Brain microvascular endothelial cell (primary cell): ENCODE results near the gene ATP6V0D1.

Experiments used
- DNase-seq: peaks from one replicate; pipeline ENCODE4 v3.0.0-alpha.2; 2020
- H3K27ac ChIP-seq: fragments of 250-450 bp; sonication (Bioruptor Pico); 2 replicates; pipeline ENCODE4 v1.5.1; 2020; ENCODE audit warnings: mild to moderate bottlenecking, moderate library complexity
- H3K27me3 ChIP-seq: fragments of 250-450 bp; sonication (Bioruptor Pico); replicated peaks from 2 replicates; pipeline ENCODE4 v1.5.1; 2020; ENCODE audit warnings: mild to moderate bottlenecking
- H3K36me3 ChIP-seq: fragments of 250-450 bp; sonication (Bioruptor Pico); replicated peaks from 2 replicates; pipeline ENCODE4 v1.5.1; 2020; ENCODE audit warnings: mild to moderate bottlenecking
- H3K4me3 ChIP-seq: 2 replicates; pipeline ENCODE4 v1.5.1; 2011; ENCODE audit warnings: low read depth, mild to moderate bottlenecking, control low read depth, low read length, moderate library complexity
- CTCF ChIP-seq: IDR thresholded peaks from 2 replicates; pipeline ENCODE4 v1.5.1; 2011; ENCODE audit warnings: low read depth, mild to moderate bottlenecking, moderate library complexity, low read length, control low read depth, inconsistent platforms; ENCODE audit errors: missing control alignments
- in situ Hi-C: cut with HindIII; loops from 2 replicates; pipeline ENCODE4 v1.10.0; 2017; ENCODE audit warnings: low sequenced_read_pairs, low pct_ligation_motif_present

Gene ATP6V0D1

GRCh38 chr16:67398546-67399217 lies 82.3 kb downstream of the ATP6V0D1 start:
- TF ChIP-seq CTCF, result no peak
- peaks cover 4% of the 10 kb centered on the region for H3K27me3 ChIP-seq
- no peak overlapping the region for H3K4me3 ChIP-seq
- no peak overlapping the region for H3K27ac ChIP-seq
- no peaks in the 10 kb centered on the region for H3K36me3 ChIP-seq
- in situ Hi-C loops, result no loop called here
- DNase-seq, result no peak

GRCh38 chr16:67397812-67398545 lies 83.0 kb downstream of the ATP6V0D1 start:
- no peak for DNase-seq
- Histone ChIP-seq H3K36me3 (no peaks in the 10 kb centered on the region), H3K27me3 (peaks cover 4% of the 10 kb centered on the region), H3K27ac (no peak overlapping the region), H3K4me3 (no peak overlapping the region)
- no peak for TF ChIP-seq CTCF
- in situ Hi-C loops, result no loop called here

GRCh38 chr16:67397036-67397801 lies 83.7 kb downstream of the ATP6V0D1 start:
- in situ Hi-C loops, result no loop called here
- H3K36me3 ChIP-seq, result no peaks in the 10 kb centered on the region
- TF ChIP-seq CTCF, result no peak
- H3K27me3 ChIP-seq, result peaks cover 4% of the 10 kb centered on the region
- no peak overlapping the region for H3K27ac ChIP-seq
- no peak for DNase-seq
- no peak overlapping the region for H3K4me3 ChIP-seq

GRCh38 chr16:67396159-67397035 lies 84.6 kb downstream of the ATP6V0D1 start:
- Histone ChIP-seq H3K27me3 (peaks cover 4% of the 10 kb centered on the region), H3K4me3 (no peak overlapping the region), H3K27ac (no peak overlapping the region), H3K36me3 (no peaks in the 10 kb centered on the region)
- in situ Hi-C loops, result no loop called here
- no peak for TF ChIP-seq CTCF
- DNase-seq, result peak; percentile 90

GRCh38 chr16:67395458-67396158 lies 85.3 kb downstream of the ATP6V0D1 start:
- Histone ChIP-seq H3K4me3 (no peak overlapping the region), H3K36me3 (no peaks in the 10 kb centered on the region), H3K27me3 (peaks cover 4% of the 10 kb centered on the region), H3K27ac (no peak overlapping the region)
- no peak for DNase-seq
- TF ChIP-seq CTCF, result no peak
- in situ Hi-C loops, result no loop called here
